GM19035 (cell line): ENCODE data around the gene RPP40.
"Not testable (repeated sequence)": the region's sequence is repeated elsewhere in the genome, so short reads cannot be mapped to it uniquely, and the experiment has no call there.

Experiments
- ATAC-seq: cut with Tn5 transposase; IDR thresholded peaks from one replicate; pipeline ENCODE4 v1.9.1; 2021; ENCODE audit not compliant: unreplicated experiment

Gene RPP40

GRCh38 chr6:5020142-5020541 is 16.3 kb upstream of the RPP40 start:
- no peak for ATAC-seq

GRCh38 chr6:5014072-5014561 is 10.3 kb upstream of the RPP40 start:
- ATAC-seq, result no peak

GRCh38 chr6:5012519-5012918 is 8.7 kb upstream of the RPP40 start:
- ATAC-seq, result no peak

GRCh38 chr6:5011346-5011745 is 7.5 kb upstream of the RPP40 start:
- ATAC-seq, result no peak

- ATAC-seq, result no peak
Measured at GRCh38 chr6:5007531-5007930, 3.7 kb upstream of the RPP40 start.

- ATAC-seq, result no peak
Measured at GRCh38 chr6:5006222-5006621, 2.4 kb upstream of the RPP40 start.

GRCh38 chr6:5005038-5005433 is 1.2 kb upstream of the RPP40 start:
- not testable (repeated sequence) for ATAC-seq

- ATAC-seq, result no peak
Measured at GRCh38 chr6:5004373-5005037, 668 bp upstream of the RPP40 start.

GRCh38 chr6:4999586-4999985 is 4.3 kb downstream of the RPP40 start:
- ATAC-seq, result no peak

GRCh38 chr6:4997862-4998261 is 6.0 kb downstream of the RPP40 start:
- ATAC-seq, result no peak

- ATAC-seq, result no peak
Measured at GRCh38 chr6:4994741-4995140, 9.1 kb downstream of the RPP40 start.

- ATAC-seq, result no peak
Measured at GRCh38 chr6:4987432-4987831, 16.4 kb downstream of the RPP40 start.

GRCh38 chr6:4986999-4987398 is 16.8 kb downstream of the RPP40 start:
- ATAC-seq, result no peak

GRCh38 chr6:4983322-4983721 is 20.5 kb downstream of the RPP40 start:
- ATAC-seq, result no peak

- no peak for ATAC-seq
Measured at GRCh38 chr6:4981761-4982160, 22.1 kb downstream of the RPP40 start.

GRCh38 chr6:4979426-4979825 is 24.4 kb downstream of the RPP40 start:
- no peak for ATAC-seq

GRCh38 chr6:4977468-4977867 is 26.4 kb downstream of the RPP40 start:
- ATAC-seq, result no peak

GRCh38 chr6:4975506-4975905 is 28.3 kb downstream of the RPP40 start:
- no peak for ATAC-seq

- no peak for ATAC-seq
Measured at GRCh38 chr6:4974962-4975361, 28.9 kb downstream of the RPP40 start.

GRCh38 chr6:4973982-4974745 is 29.7 kb downstream of the RPP40 start:
- no peak for ATAC-seq

GRCh38 chr6:4973415-4973814 is 30.4 kb downstream of the RPP40 start:
- no peak for ATAC-seq

- no peak for ATAC-seq
Measured at GRCh38 chr6:4972438-4972837, 31.4 kb downstream of the RPP40 start.
